Neural progenitor cell (in vitro differentiated cells): ENCODE results near the gene NAA60. TPM values are rescaled to one million over a fixed set of nuclear protein-coding genes. Genes with fewer than 3 reads are reported as not detected.

Experiments used
- DNase-seq: peaks from one replicate; pipeline ENCODE4 v3.0.0-alpha.2; 2016; ENCODE audit warnings: low spot score
- H2AFZ ChIP-seq: fragments of 200-600 bp; sonication (generic); replicated peaks from 2 replicates; pipeline ENCODE4 v1.6.1; 2016; ENCODE audit warnings: antibody characterized with exemption
- H3F3A ChIP-seq: fragments of 200-600 bp; sonication (generic); 2 replicates; pipeline ENCODE4 v1.6.1; 2016; ENCODE audit warnings: antibody characterized with exemption, low read depth
- H3K27ac ChIP-seq: fragments of 200-600 bp; sonication (generic); 2 replicates; pipeline ENCODE4 v1.5.1; 2016; ENCODE audit warnings: mild to moderate bottlenecking
- H3K27me3 ChIP-seq: fragments of 200-600 bp; sonication (generic); 2 replicates; pipeline ENCODE4 v1.6.1; 2016; ENCODE audit warnings: mild to moderate bottlenecking, moderate library complexity
- H3K36me3 ChIP-seq: fragments of 200-600 bp; sonication (generic); 2 replicates; pipeline ENCODE4 v1.5.1; 2016
- H3K4me1 ChIP-seq: fragments of 200-600 bp; sonication (generic); 2 replicates; pipeline ENCODE4 v1.6.1; 2016; ENCODE audit warnings: mixed run types
- H3K4me2 ChIP-seq: fragments of 200-600 bp; sonication (generic); 2 replicates; pipeline ENCODE4 v1.6.1; 2016
- H3K4me3 ChIP-seq: fragments of 200-600 bp; sonication (generic); 2 replicates; pipeline ENCODE4 v1.5.1; 2016
- H3K79me2 ChIP-seq: fragments of 200-600 bp; sonication (generic); 2 replicates; pipeline ENCODE4 v1.6.1; 2016; ENCODE audit warnings: low read depth
- H3K9ac ChIP-seq: fragments of 200-600 bp; sonication (generic); 2 replicates; pipeline ENCODE4 v1.6.1; 2016
- H3K9me3 ChIP-seq: fragments of 200-600 bp; sonication (generic); 2 replicates; pipeline ENCODE4 v1.5.1; 2016; ENCODE audit warnings: low read depth
- H4K20me1 ChIP-seq: fragments of 200-600 bp; sonication (generic); 2 replicates; pipeline ENCODE4 v1.6.1; 2016; ENCODE audit warnings: low read depth
- H3K27ac Mint-ChIP-seq: 3 replicates; pipeline ENCODE4 v1.8.0; 2021; ENCODE audit warnings: mixed read lengths
- H3K27me3 Mint-ChIP-seq: 2 replicates; pipeline ENCODE4 v1.8.0; 2022; ENCODE audit warnings: low read depth, mild to moderate bottlenecking, inconsistent platforms, moderate library complexity, mixed read lengths; ENCODE audit not compliant: insufficient read depth
- H3K36me3 Mint-ChIP-seq: 3 replicates; pipeline ENCODE4 v1.8.0; 2021; ENCODE audit warnings: mixed read lengths
- H3K4me1 Mint-ChIP-seq: 3 replicates; pipeline ENCODE4 v1.8.0; 2021; ENCODE audit warnings: mixed read lengths
- H3K4me3 Mint-ChIP-seq: 3 replicates; pipeline ENCODE4 v1.8.0; 2021; ENCODE audit warnings: mild to moderate bottlenecking, moderate library complexity, mixed read lengths
- H3K9me3 Mint-ChIP-seq: 3 replicates; pipeline ENCODE4 v1.8.0; 2020; ENCODE audit warnings: mixed read lengths
- CTCF ChIP-seq: fragments of 200-600 bp; sonication (generic); IDR thresholded peaks from 2 replicates; pipeline ENCODE4 v1.5.1; 2017; ENCODE audit warnings: antibody characterized with exemption, mild to moderate bottlenecking
- EZH2 ChIP-seq: fragments of 200-600 bp; sonication (generic); IDR thresholded peaks from 2 replicates; pipeline ENCODE4 v1.6.1; 2017; ENCODE audit warnings: antibody characterized with exemption, mild to moderate bottlenecking, moderate library complexity
- EZH2phosphoT487 ChIP-seq: fragments of 200-600 bp; sonication (generic); IDR thresholded peaks from 2 replicates; pipeline ENCODE4 v1.6.1; 2017; ENCODE audit warnings: antibody characterized with exemption
- total RNA-seq: library from RNA; depleted of rRNA; stranded (reverse); fragments of >200 nt; gene quantifications from 2 replicates; pipeline ENCODE4 v1.2.3, GENCODE V29; 2015; ENCODE audit warnings: low replicate concordance

NAA60 gene
- 14.8 and 21.3 TPM in 2 replicates for total RNA-seq

GRCh38 chr16:3443108-3444031 is at the start of gene NAA60, which contains the start of gene ZNF597:
Gene NAA60 (plus strand): TSS chr16:3443680. CDS start chr16:3476228, 32,548 bp downstream.
Gene ZNF597 (minus strand): TSS chr16:3443504. CDS start chr16:3443153, 351 bp downstream.
- Histone ChIP-seq H3K36me3 (peaks cover 4% of the 10 kb centered on the region), H4K20me1 (no peaks in the 10 kb centered on the region), H3K4me3 (peak within 1 kb of the TSS; percentile 76), H2AFZ (peak within 1 kb of the TSS; percentile 58), H3K9me3 (peaks cover 6% of the 10 kb centered on the region), H3K9ac (peak within 1 kb of the TSS; percentile 84), H3K79me2 (peaks cover 27% of the 10 kb centered on the region), H3F3A (no peaks in the 10 kb centered on the region), H3K4me1 (no peaks in the 10 kb centered on the region), H3K27me3 (no peaks in the 10 kb centered on the region), H3K27ac (no peak within 1 kb of the TSS), H3K4me2 (peak within 1 kb of the TSS; percentile 86)
- H3K4me3 Mint-ChIP-seq: peak within 1 kb of the TSS; percentile 99
- TF ChIP-seq EZH2phosphoT487 (no peak), CTCF (no peak), EZH2 (no peak)
- DNase-seq: peak; percentile 92
- peaks cover 32% of the 10 kb centered on the region for H3K36me3 Mint-ChIP-seq
- H3K9me3 Mint-ChIP-seq: peaks cover 23% of the 10 kb centered on the region
- peaks cover 4% of the 10 kb centered on the region for H3K27me3 Mint-ChIP-seq
- H3K4me1 Mint-ChIP-seq: peaks cover 9% of the 10 kb centered on the region
- H3K27ac Mint-ChIP-seq: peak within 1 kb of the TSS; percentile 97

GRCh38 chr16:3400446-3400778 is 43.1 kb upstream of the NAA60 start:
- Histone ChIP-seq H3F3A (peaks cover 17% of the 10 kb centered on the region), H2AFZ (peak overlapping the region; percentile 71), H3K9ac (peak overlapping the region; percentile 53), H3K4me3 (peak overlapping the region; percentile 91), H3K79me2 (peaks cover 42% of the 10 kb centered on the region), H3K27ac (no peak overlapping the region), H3K4me1 (no peaks in the 10 kb centered on the region), H3K4me2 (peak overlapping the region; percentile 78), H3K9me3 (no peaks in the 10 kb centered on the region), H3K27me3 (no peaks in the 10 kb centered on the region), H3K36me3 (peaks cover 19% of the 10 kb centered on the region), H4K20me1 (no peaks in the 10 kb centered on the region)
- Mint-ChIP-seq H3K36me3 (peaks cover 62% of the 10 kb centered on the region), H3K27me3 (peaks cover 7% of the 10 kb centered on the region), H3K4me1 (peaks cover 11% of the 10 kb centered on the region), H3K4me3 (peak overlapping the region; percentile 95), H3K9me3 (peaks cover 43% of the 10 kb centered on the region), H3K27ac (peak overlapping the region; percentile 87)
- DNase-seq: no peak
- TF ChIP-seq EZH2phosphoT487 (no peak), CTCF (no peak), EZH2 (no peak)

- peak within 1 kb of the TSS; percentile 90 for H3K27ac Mint-ChIP-seq
- Histone ChIP-seq H3K9ac (peak within 1 kb of the TSS; percentile 53), H3K4me1 (no peaks in the 10 kb centered on the region), H4K20me1 (no peaks in the 10 kb centered on the region), H3K4me3 (peak within 1 kb of the TSS; percentile 91), H3K27me3 (no peaks in the 10 kb centered on the region), H3K27ac (no peak within 1 kb of the TSS), H3K36me3 (peaks cover 25% of the 10 kb centered on the region), H2AFZ (peak within 1 kb of the TSS; percentile 71), H3K4me2 (peak within 1 kb of the TSS; percentile 86), H3F3A (peaks cover 17% of the 10 kb centered on the region), H3K9me3 (peaks cover under 1% of the 10 kb centered on the region), H3K79me2 (peaks cover 42% of the 10 kb centered on the region)
- peaks cover 61% of the 10 kb centered on the region for H3K36me3 Mint-ChIP-seq
- DNase-seq: peak; percentile 99
- peaks cover 47% of the 10 kb centered on the region for H3K9me3 Mint-ChIP-seq
- no peak for TF ChIP-seq EZH2phosphoT487
- no peak for TF ChIP-seq EZH2
- no peak for TF ChIP-seq CTCF
- peak within 1 kb of the TSS; percentile 95 for H3K4me3 Mint-ChIP-seq
- peaks cover 7% of the 10 kb centered on the region for H3K27me3 Mint-ChIP-seq
- H3K4me1 Mint-ChIP-seq: peaks cover 11% of the 10 kb centered on the region
These were observed 42.4 kb upstream of the NAA60 start, which contains the start of the genes ZNF174 and ZSCAN32 for GRCh38 chr16:3400779-3401688. Gene ZNF174 (plus strand): TSS chr16:3401215. CDS start chr16:3402005, 790 bp downstream. Gene ZSCAN32 (minus strand): TSS chr16:3401004. CDS start chr16:3397557, 3,447 bp downstream.
